HCT116 (cell line): ENCODE data around the gene SPON2. TPM values are rescaled to one million over a fixed set of nuclear protein-coding genes. Genes with fewer than 3 reads are reported as not detected.

ENCODE experiments used
- ATAC-seq: fragments of 200-7000 bp; cut with Tn5 transposase; 2 replicates; pipeline ENCODE4 v1.9.1; 2020; ENCODE audit warnings: mild to moderate bottlenecking, moderate library complexity
- BruUV-seq: library from RNA; stranded (reverse); fragments of 400-500 nt; replicated peaks from 2 replicates; lab custom pipeline; 2021; lab: Mats Ljungman, UMichigan
- CTCF ChIA-PET: fragments of 300-600 bp; sonication (Branson Sonifier 250); formaldehyde crosslinking; loops from one replicate; lab custom pipeline; 2021; ENCODE audit warnings: antibody characterized with exemption; lab: Charles Lee
- POLR2A ChIA-PET: fragments of 300-600, 350-600 bp; sonication (Branson Sonifier 250); formaldehyde crosslinking; loops from one replicate; lab custom pipeline; 2021; ENCODE audit warnings: antibody characterized with exemption; lab: Charles Lee
- RAD21 ChIA-PET, 2 experiments: fragments of 300-600 bp; sonication (Branson Sonifier 250); formaldehyde crosslinking; loops; one replicate each; lab custom pipeline; 2023; ENCODE audit warnings: low total read pairs in 2 of 2; ENCODE audit not compliant: uncharacterized antibody in 2 of 2, unreplicated experiment in 2 of 2, low non-redundant PET in 1 of 2; lab: Charles Lee
- DNase-seq: peaks from one replicate; pipeline ENCODE4 v3.0.0-alpha.2; 2010; ENCODE audit warnings: low read depth, low spot score
- H2AFZ ChIP-seq: fragments of 200-600 bp; shearing (Covaris generic), sonication (generic); 2 replicates; pipeline ENCODE4 v1.6.1; 2017; ENCODE audit warnings: low read depth, mixed run types, mixed read lengths, antibody characterized with exemption, low read length; ENCODE audit not compliant: poor library complexity, severe bottlenecking
- H3K27ac ChIP-seq: 2 replicates; pipeline ENCODE4 v1.5.1; 2012; ENCODE audit warnings: low read depth, low read length
- H3K27me3 ChIP-seq: fragments of 200-600 bp; sonication (generic); 2 replicates; pipeline ENCODE4 v1.6.1; 2016; ENCODE audit warnings: mixed run types, low read length, mixed read lengths; ENCODE audit not compliant: insufficient read depth
- H3K36me3 ChIP-seq, 2 experiments: fragments of 200-500 bp in 1 of 2; fragments of 200-600 bp in 1 of 2; sonication (Bioruptor generic) in 1 of 2; sonication (generic) in 1 of 2; 2 replicates each; pipeline versions ENCODE4 v1.5.1 to v1.6.1; 2014 to 2016; ENCODE audit warnings: low read length in 2 of 2, inconsistent platforms in 1 of 2, mixed read lengths in 1 of 2, mixed run types in 1 of 2; ENCODE audit not compliant: insufficient read depth in 2 of 2, control insufficient read depth in 1 of 2
- H3K4me1 ChIP-seq, 2 experiments: fragments of 200-600 bp in 1 of 2; sonication (generic) in 1 of 2; 2 replicates each; pipeline versions ENCODE4 v1.5.1 to v1.6.1; 2012 to 2017; ENCODE audit warnings: low read length in 2 of 2, inconsistent platforms in 1 of 2, mild to moderate bottlenecking in 1 of 2, mixed read lengths in 1 of 2, mixed run types in 1 of 2, moderate library complexity in 1 of 2; ENCODE audit not compliant: insufficient read depth in 2 of 2, control insufficient read depth in 1 of 2
- H3K4me2 ChIP-seq: fragments of 200-600 bp; sonication (generic); 2 replicates; pipeline ENCODE4 v1.6.1; 2017; ENCODE audit warnings: mixed run types, low read length, mixed read lengths
- H3K4me3 ChIP-seq, 2 experiments: fragments of 200-600 bp in 1 of 2; sonication (generic) in 1 of 2; replicated peaks in 1 of 2; 2 replicates each; pipeline ENCODE4 v1.5.1; 2011 to 2016; ENCODE audit warnings: low read length in 2 of 2, control low read depth in 1 of 2, low read depth in 1 of 2, mild to moderate bottlenecking in 1 of 2, mixed read lengths in 1 of 2, mixed run types in 1 of 2
- H3K79me2 ChIP-seq: fragments of 200-600 bp; sonication (generic); 2 replicates; pipeline ENCODE4 v1.6.1; 2017; ENCODE audit warnings: mild to moderate bottlenecking, mixed run types, low read length, moderate library complexity, mixed read lengths; ENCODE audit not compliant: insufficient read depth
- H3K9ac ChIP-seq: fragments of 200-600 bp; sonication (generic); 2 replicates; pipeline ENCODE4 v1.6.1; 2016; ENCODE audit warnings: low read length, mixed read lengths
- H3K9me2 ChIP-seq: fragments of 200-600 bp; sonication (generic), shearing (Covaris generic); 2 replicates; pipeline ENCODE4 v1.6.1; 2017; ENCODE audit warnings: mixed run types, mild to moderate bottlenecking, moderate library complexity; ENCODE audit not compliant: insufficient read depth
- H3K9me3 ChIP-seq, 2 experiments: fragments of 200-500 bp in 1 of 2; fragments of 200-600 bp in 1 of 2; sonication (Bioruptor generic) in 1 of 2; sonication (generic) in 1 of 2; 2 replicates each; pipeline ENCODE4 v1.6.1; 2014 to 2017; ENCODE audit warnings: low read length in 2 of 2, mixed read lengths in 2 of 2, inconsistent platforms in 1 of 2, low read depth in 1 of 2, mild to moderate bottlenecking in 1 of 2, mixed run types in 1 of 2, moderate library complexity in 1 of 2; ENCODE audit not compliant: control insufficient read depth in 1 of 2, insufficient read depth in 1 of 2
- H4K20me1 ChIP-seq: fragments of 200-600 bp; sonication (generic), shearing (Covaris generic); 2 replicates; pipeline ENCODE4 v1.6.1; 2017; ENCODE audit warnings: mixed run types, mild to moderate bottlenecking, moderate library complexity; ENCODE audit not compliant: insufficient read depth
- CEBPB ChIP-seq: IDR thresholded peaks from 2 replicates; pipeline ENCODE4 v1.6.1; 2012; ENCODE audit warnings: low read depth
- CTCF ChIP-seq, 3 experiments: fragments of 200-600 bp in 1 of 3; sonication (generic) in 1 of 3; IDR thresholded peaks in 2 of 3; conservative IDR thresholded peaks in 1 of 3; 2 replicates each; pipeline ENCODE4 v1.5.1; 2012 to 2017; ENCODE audit warnings: low read depth in 2 of 3, low read length in 2 of 3, antibody characterized with exemption in 1 of 3, borderline replicate concordance in 1 of 3, control low read depth in 1 of 3, mild to moderate bottlenecking in 1 of 3, mixed read lengths in 1 of 3, mixed run types in 1 of 3, moderate library complexity in 1 of 3; ENCODE audit not compliant: insufficient read depth in 1 of 3
- ELF1 ChIP-seq: IDR thresholded peaks from 2 replicates; pipeline ENCODE4 v1.6.1; 2012; ENCODE audit warnings: low read depth, borderline replicate concordance
- EZH2 ChIP-seq: fragments of 200-600 bp; sonication (generic); IDR thresholded peaks from 2 replicates; pipeline ENCODE4 v1.6.1; 2017; ENCODE audit warnings: antibody characterized with exemption, mixed run types
- EZH2phosphoT487 ChIP-seq: fragments of 200-600 bp; IDR thresholded peaks from 2 replicates; pipeline ENCODE4 v1.6.1; 2018; ENCODE audit warnings: antibody characterized with exemption, borderline replicate concordance
- FOSL1 ChIP-seq: IDR thresholded peaks from 2 replicates; pipeline ENCODE4 v1.6.1; 2012; ENCODE audit warnings: low read depth
- MAX ChIP-seq: IDR thresholded peaks from 2 replicates; pipeline ENCODE4 v1.6.1; 2012
- SIN3A ChIP-seq: IDR thresholded peaks from 2 replicates; pipeline ENCODE4 v1.6.1; 2012; ENCODE audit warnings: low read depth
- SP1 ChIP-seq: IDR thresholded peaks from 2 replicates; pipeline ENCODE4 v1.6.1; 2012; ENCODE audit warnings: low read depth
- ZBTB33 ChIP-seq: IDR thresholded peaks from 2 replicates; pipeline ENCODE4 v1.6.1; 2011; ENCODE audit warnings: mild to moderate bottlenecking, low read length, moderate library complexity; ENCODE audit not compliant: insufficient replicate concordance; ENCODE audit errors: extremely low read depth
- ZFX ChIP-seq: fragments of 450-650 bp; IDR thresholded peaks from 2 replicates; pipeline ENCODE4 v1.6.1; 2017
- intact Hi-C: fragments of 100-400 bp; cut with micrococcal nuclease; formaldehyde crosslinking; loops from 2 replicates; pipeline ENCODE4 v1.10.0; 2022
- total RNA-seq: library from RNA; stranded (reverse); gene quantifications from one replicate; pipeline ENCODE4 v1.2.1, GENCODE V29; 2021; ENCODE audit not compliant: unreplicated experiment

The SPON2 gene
- total RNA-seq, 1 experiment from 2014 or later, result 1.5 TPM

- Histone ChIP-seq H3K9me2 (no peaks in the 10 kb centered on the region), H3K27ac (no peak overlapping the region), H3K27me3 (no peaks in the 10 kb centered on the region), H2AFZ (no peak overlapping the region), H3K4me2 (no peak overlapping the region), H4K20me1 (no peaks in the 10 kb centered on the region), H3K9ac (no peak overlapping the region), H3K36me3 (no peaks in the 10 kb centered on the region), H3K79me2 (no peaks in the 10 kb centered on the region), H3K4me3 (no peak overlapping the region), H3K4me1 (no peaks in the 10 kb centered on the region), H3K9me3 (no peaks in the 10 kb centered on the region)
- no TSS peak for BruUV-seq
- DNase-seq (no peak), ATAC-seq (no peak; the same call in 1 of the 2 replicates)
- ChIA-PET CTCF (no interaction called here), POLR2A (no interaction called here), RAD21 (no interaction called here)
- TF ChIP-seq MAX (no peak), CEBPB (no peak), EZH2phosphoT487 (no peak), ELF1 (no peak), SP1 (no peak), ZBTB33 (no peak), EZH2 (no peak), SIN3A (no peak), FOSL1 (no peak), CTCF (IDR thresholded peaks at IDR 0.05 in 2 of 3, conservative IDR thresholded peaks at IDR 0.05 in 1 of 3; ENCODE audit: borderline replicate concordance in 1 of 3, insufficient read depth in 1 of 3, low read depth in 2 of 3, low read length in 2 of 3) (no peak), ZFX (no peak)
- intact Hi-C loops, result no loop called here
Observed at GRCh38 chr4:1200425-1201035, 28.1 kb upstream of the SPON2 start.
